ENCODE results near the gene CMTR1. TPM values are rescaled to one million over a fixed set of nuclear protein-coding genes. Genes with fewer than 3 reads are reported as not detected.
A peak's percentile ranks its signal among the peaks of the same experiment; 100 is the strongest.
"Not testable (repeated sequence)": the region's sequence is repeated elsewhere in the genome, so short reads cannot be mapped to it uniquely, and the experiment has no call there.

CMTR1 gene
- total RNA-seq, 2 donors from 2014 or later = 15.8 to 23.4 TPM

GRCh38 chr6:37500294-37500608 is 67.2 kb downstream of the CMTR1 start:
- WGBS, 2 donors = 65 to 72% methylated on average over 4 of the region's 4 CpGs

DNA sequence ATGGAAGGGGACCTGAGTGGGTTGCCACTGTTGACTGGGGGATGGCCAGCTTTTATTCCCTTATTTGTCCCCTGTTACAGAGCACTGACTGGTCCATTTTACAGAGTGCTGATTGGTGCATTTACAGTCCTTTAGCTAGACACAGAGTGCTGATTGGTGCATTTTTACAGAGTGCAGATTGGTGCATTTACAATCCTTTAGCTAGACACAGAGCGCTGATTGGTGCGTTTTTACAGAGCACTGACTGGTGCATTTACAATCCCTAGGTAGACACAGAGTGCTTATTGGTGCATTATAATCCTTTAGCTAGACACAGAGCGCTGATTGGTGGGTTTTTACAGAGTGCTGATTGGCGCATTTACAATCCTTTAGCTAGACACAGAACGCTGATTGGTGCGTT is 67.9 kb downstream of the CMTR1 start:
- H3K4me3 ChIP-seq; H3K36me3 ChIP-seq (replicated peaks in 1 of 2; ENCODE audit: insufficient read depth in 1 of 2, low read depth in 2 of 2); H3K27me3 ChIP-seq; H3K4me1 ChIP-seq; ATAC-seq; H3K9me3 ChIP-seq; H3K27ac ChIP-seq; intact Hi-C loops (cut with DNase I); DNase-seq: not testable (repeated sequence)
- WGBS, 2 donors = 93 to 96% methylated on average over 5 to 6 of the region's 6 CpGs

More at GRCh38 chr6:37500294-37500608, 67.2 kb downstream of the CMTR1 start:
- no peaks in the 10 kb centered on the region for H3K36me3 ChIP-seq (replicated peaks in 1 of 2; ENCODE audit: insufficient read depth in 1 of 2, low read depth in 2 of 2)
- H3K27me3 ChIP-seq = no peaks in the 10 kb centered on the region
- ATAC-seq (no peak), DNase-seq (no peak)
- TF ChIP-seq POLR2A (IDR thresholded peaks at IDR 0.05) = no peak
- TF ChIP-seq, protein P1, sequence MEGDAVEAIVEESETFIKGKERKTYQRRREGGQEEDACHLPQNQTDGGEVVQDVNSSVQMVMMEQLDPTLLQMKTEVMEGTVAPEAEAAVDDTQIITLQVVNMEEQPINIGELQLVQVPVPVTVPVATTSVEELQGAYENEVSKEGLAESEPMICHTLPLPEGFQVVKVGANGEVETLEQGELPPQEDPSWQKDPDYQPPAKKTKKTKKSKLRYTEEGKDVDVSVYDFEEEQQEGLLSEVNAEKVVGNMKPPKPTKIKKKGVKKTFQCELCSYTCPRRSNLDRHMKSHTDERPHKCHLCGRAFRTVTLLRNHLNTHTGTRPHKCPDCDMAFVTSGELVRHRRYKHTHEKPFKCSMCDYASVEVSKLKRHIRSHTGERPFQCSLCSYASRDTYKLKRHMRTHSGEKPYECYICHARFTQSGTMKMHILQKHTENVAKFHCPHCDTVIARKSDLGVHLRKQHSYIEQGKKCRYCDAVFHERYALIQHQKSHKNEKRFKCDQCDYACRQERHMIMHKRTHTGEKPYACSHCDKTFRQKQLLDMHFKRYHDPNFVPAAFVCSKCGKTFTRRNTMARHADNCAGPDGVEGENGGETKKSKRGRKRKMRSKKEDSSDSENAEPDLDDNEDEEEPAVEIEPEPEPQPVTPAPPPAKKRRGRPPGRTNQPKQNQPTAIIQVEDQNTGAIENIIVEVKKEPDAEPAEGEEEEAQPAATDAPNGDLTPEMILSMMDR (IDR thresholded peaks at IDR 0.05) = no peak
- no peaks in the 10 kb centered on the region for H3K9me3 ChIP-seq
- H3K4me3 ChIP-seq = peak overlapping the region in 1 of 2 donors; percentile 51
- H3K27ac ChIP-seq = no peak overlapping the region
- peaks cover 9% of the 10 kb centered on the region for H3K4me1 ChIP-seq
- intact Hi-C loops (cut with DNase I) = no loop called here

DNA sequence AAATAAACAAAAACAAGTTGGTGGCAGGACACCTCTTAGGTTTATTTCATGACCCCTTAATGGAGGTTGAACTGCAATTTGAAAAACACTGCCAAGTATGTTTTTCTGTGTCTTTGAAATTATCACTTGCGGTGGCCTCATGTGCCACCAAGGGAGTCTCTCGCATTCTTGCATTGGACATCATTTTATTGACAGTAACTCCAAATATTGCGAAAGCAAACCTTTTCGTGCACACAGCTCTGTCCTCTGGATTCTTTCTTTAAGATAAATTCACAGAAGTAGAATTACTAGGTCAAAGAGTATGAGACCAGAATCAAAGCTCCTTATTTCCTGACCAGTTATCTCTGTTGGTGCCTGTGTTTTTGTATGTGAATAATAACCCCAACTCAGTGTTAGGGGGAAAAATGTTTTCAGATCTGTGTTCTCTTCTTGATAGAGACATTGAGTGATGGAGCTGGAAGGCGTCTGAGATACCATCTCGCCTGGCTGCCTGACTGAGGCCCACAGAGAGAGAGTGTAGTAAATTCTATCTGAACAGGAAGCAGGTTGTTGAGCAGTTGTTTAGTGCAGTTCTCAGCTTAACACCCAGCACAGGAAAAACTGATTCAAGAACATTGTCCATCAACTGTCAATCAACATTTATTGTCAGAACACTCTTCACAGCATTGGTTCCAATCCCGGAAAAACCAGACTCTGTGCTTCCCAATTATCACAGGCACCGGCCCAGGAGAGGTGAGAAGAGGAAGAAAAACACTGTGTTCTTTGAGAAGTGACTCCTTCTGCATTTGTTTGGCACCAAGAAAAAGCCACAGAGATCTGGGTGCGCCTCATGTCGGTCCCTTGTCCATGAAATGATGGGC is 68.8 kb downstream of the CMTR1 start:
- intact Hi-C loops (cut with DNase I) = no loop called here
- DNase-seq (no peak), ATAC-seq (no peak)
- Histone ChIP-seq H3K9me3 (no peaks in the 10 kb centered on the region), H3K27ac (no peak overlapping the region), H3K4me3 (no peak overlapping the region), H3K4me1 (peaks cover 9% of the 10 kb centered on the region), H3K36me3 (replicated peaks in 1 of 2; ENCODE audit: insufficient read depth in 1 of 2, low read depth in 2 of 2) (no peaks in the 10 kb centered on the region), H3K27me3 (no peaks in the 10 kb centered on the region)
- TF ChIP-seq, protein P1 (IDR thresholded peaks at IDR 0.05) = no peak
- TF ChIP-seq POLR2A (IDR thresholded peaks at IDR 0.05) = no peak
- 70 to 73% methylated on average over 10 of the region's 10 CpGs for WGBS, 2 donors

- TF ChIP-seq POLR2A (IDR thresholded peaks at IDR 0.05) = no peak
- TF ChIP-seq, protein P1 (IDR thresholded peaks at IDR 0.05) = no peak
- ATAC-seq = no peak
- WGBS, 2 donors = 60 to 64% methylated on average over 7 of the region's 7 CpGs
These were observed 69.8 kb downstream of the CMTR1 start for GRCh38 chr6:37502703-37503291.

GRCh38 chr6:37503309-37503965 is 70.4 kb downstream of the CMTR1 start:
- no peak overlapping the region for H3K4me3 ChIP-seq
- ATAC-seq (no peak), DNase-seq (no peak)
- no peak overlapping the region for H3K27ac ChIP-seq
- H3K9me3 ChIP-seq = no peaks in the 10 kb centered on the region
- no peaks in the 10 kb centered on the region for H3K36me3 ChIP-seq (replicated peaks in 1 of 2; ENCODE audit: insufficient read depth in 1 of 2, low read depth in 2 of 2)
- no peak for TF ChIP-seq POLR2A (IDR thresholded peaks at IDR 0.05)
- TF ChIP-seq, protein P1 (IDR thresholded peaks at IDR 0.05) = no peak
- H3K27me3 ChIP-seq = no peaks in the 10 kb centered on the region
- peaks cover 9% of the 10 kb centered on the region for H3K4me1 ChIP-seq
- 48 to 56% methylated on average over 7 of the region's 7 CpGs for WGBS, 2 donors
- intact Hi-C loops (cut with DNase I) = no loop called here

More at GRCh38 chr6:37502703-37503291, 69.8 kb downstream of the CMTR1 start:
- no peak for DNase-seq
- intact Hi-C loops (cut with DNase I) = no loop called here
- Histone ChIP-seq H3K27me3 (no peaks in the 10 kb centered on the region), H3K4me1 (peaks cover 9% of the 10 kb centered on the region), H3K4me3 (no peak overlapping the region), H3K36me3 (replicated peaks in 1 of 2; ENCODE audit: insufficient read depth in 1 of 2, low read depth in 2 of 2) (no peaks in the 10 kb centered on the region), H3K9me3 (no peaks in the 10 kb centered on the region), H3K27ac (no peak overlapping the region)

Measured in body of pancreas (tissue), 4 donors.